A549 (cell line): ENCODE measurements around the gene ABCC1. TPM values are rescaled to one million over a fixed set of nuclear protein-coding genes. Genes with fewer than 3 reads are reported as not detected.

Experiments
- ATAC-seq, 2 experiments: fragments of 200-7000 bp in 1 of 2; fragments of >200 bp in 1 of 2; cut with Nextera tagmentation in 1 of 2; cut with Tn5 transposase in 1 of 2; 3 replicates each; pipeline versions ENCODE4 v1.8.0 to v1.9.1; 2018 to 2020; ENCODE audit warnings: mild to moderate bottlenecking in 1 of 2, moderate library complexity in 1 of 2
- CTCF ChIA-PET: fragments of 300-600 bp; sonication (Branson Sonifier 250); formaldehyde crosslinking; extraction: SDS; loops from one replicate; lab custom pipeline; 2021; ENCODE audit warnings: antibody characterized with exemption, inconsistent platforms; lab: Yijun Ruan, JAX
- POLR2A ChIA-PET: fragments of 350-600 bp; formaldehyde crosslinking; extraction: SDS; loops from one replicate; lab custom pipeline; 2021; ENCODE audit warnings: antibody characterized with exemption, inconsistent platforms; lab: Yijun Ruan, JAX
- DNase-seq, 2 experiments: peaks; one replicate each; pipeline versions ENCODE4 v3.0.0 to v3.0.0-alpha.2; 2011 to 2016; ENCODE audit warnings: low read depth in 1 of 2, low spot score in 1 of 2
- FAIRE-seq: peaks from 2 replicates; lab custom pipeline; 2011; peaks lifted over from hg19 to GRCh38; lab: Jason Lieb, UNC
- H3K27ac ChIP-seq, 2 experiments: fragments of >200 bp; sonication (Bioruptor Twin); formaldehyde crosslinking; 3 replicates each; pipeline ENCODE4 v1.5.1; 2016 to 2017
- H3K4me1 ChIP-seq: fragments of >200 bp; sonication (Bioruptor Twin); formaldehyde crosslinking; 3 replicates; pipeline ENCODE4 v1.6.1; 2016
- H3K4me2 ChIP-seq: fragments of >200 bp; sonication (Bioruptor Twin); formaldehyde crosslinking; 3 replicates; pipeline ENCODE4 v1.6.1; 2016
- H3K4me3 ChIP-seq: fragments of >200 bp; sonication (Bioruptor Twin); formaldehyde crosslinking; 3 replicates; pipeline ENCODE4 v1.5.1; 2016
- H3K9me3 ChIP-seq: fragments of >200 bp; sonication (Bioruptor Twin); formaldehyde crosslinking; 3 replicates; pipeline ENCODE4 v1.6.1; 2016
- CBX2 ChIP-seq: fragments of 200-600 bp; sonication (generic); IDR thresholded peaks from 2 replicates; pipeline ENCODE4 v1.6.1; 2016; ENCODE audit warnings: low read depth, mild to moderate bottlenecking, borderline replicate concordance
- EHF ChIP-seq: fragments of 250-450 bp; sonication (Bioruptor Pico); IDR thresholded peaks from 2 replicates; pipeline ENCODE4 v1.5.0; 2020; ENCODE audit warnings: mild to moderate bottlenecking
- EP300 ChIP-seq, 2 experiments: fragments of >200 bp; sonication (Bioruptor Twin); formaldehyde crosslinking; IDR thresholded peaks; 2 replicates in 1 of 2; 3 replicates in 1 of 2; pipeline ENCODE4 v1.6.1; 2016 to 2017
- FOSL2 ChIP-seq, 2 experiments: fragments of 450-650 bp in 1 of 2; fragments of >200 bp in 1 of 2; sonication (Bioruptor Twin) in 1 of 2; formaldehyde crosslinking; IDR thresholded peaks; 2 replicates each; pipeline versions ENCODE4 v1.5.0 to v1.6.1; 2016 to 2020; ENCODE audit warnings: mild to moderate bottlenecking in 1 of 2, moderate library complexity in 1 of 2
- FOXS1 ChIP-seq: fragments of 250-450 bp; sonication (Bioruptor Pico); IDR thresholded peaks from 2 replicates; pipeline ENCODE4 v1.5.0; 2020; ENCODE audit warnings: mild to moderate bottlenecking, moderate library complexity
- GATA3 ChIP-seq: IDR thresholded peaks from 2 replicates; pipeline ENCODE4 v1.6.1; 2012; ENCODE audit warnings: borderline replicate concordance
- HOXB5 ChIP-seq: fragments of 250-450 bp; sonication (Bioruptor Pico); IDR thresholded peaks from 2 replicates; pipeline ENCODE4 v1.5.0; 2020; ENCODE audit warnings: mild to moderate bottlenecking, moderate library complexity
- JUN ChIP-seq, 2 experiments: fragments of >200 bp; sonication (Bioruptor Twin); formaldehyde crosslinking; IDR thresholded peaks; 2 replicates in 1 of 2; 3 replicates in 1 of 2; pipeline ENCODE4 v1.6.1; 2016 to 2017
- JUNB ChIP-seq: fragments of >200 bp; sonication (Bioruptor Twin); formaldehyde crosslinking; IDR thresholded peaks from 2 replicates; pipeline ENCODE4 v1.6.1; 2016
- MAFK ChIP-seq: fragments of 450-650 bp; IDR thresholded peaks from 2 replicates; pipeline ENCODE4 v1.6.1; 2014; ENCODE audit not compliant: partially characterized antibody
- NFE2L2 ChIP-seq: fragments of 150-350 bp; conservative IDR thresholded peaks from 2 replicates; pipeline ENCODE4 v1.6.1; 2014; ENCODE audit warnings: low read length
- NPAS2 ChIP-seq: fragments of 250-450 bp; sonication (Bioruptor Pico); IDR thresholded peaks from 2 replicates; pipeline ENCODE4 v1.8.0; 2022; ENCODE audit warnings: mild to moderate bottlenecking, moderate library complexity, borderline replicate concordance
- PHF8 ChIP-seq: fragments of 200-600 bp; sonication (generic); IDR thresholded peaks from 2 replicates; pipeline ENCODE4 v1.6.1; 2016; ENCODE audit warnings: low read depth, mild to moderate bottlenecking, antibody characterized with exemption, moderate library complexity, borderline replicate concordance
- POLR2A ChIP-seq: IDR thresholded peaks from 2 replicates; pipeline ENCODE4 v1.6.1; 2012; ENCODE audit warnings: mild to moderate bottlenecking, low read length
- RAD21 ChIP-seq, 2 experiments: fragments of >200 bp in 1 of 2; sonication (Bioruptor Twin) in 1 of 2; formaldehyde crosslinking in 1 of 2; IDR thresholded peaks in 1 of 2; conservative IDR thresholded peaks in 1 of 2; 2 replicates in 1 of 2; 3 replicates in 1 of 2; pipeline ENCODE4 v1.6.1; 2012 to 2018; ENCODE audit warnings: inconsistent platforms in 1 of 2
- RARB ChIP-seq: fragments of 250-450 bp; sonication (Bioruptor Pico); IDR thresholded peaks from 2 replicates; pipeline ENCODE4 v1.8.0; 2021; ENCODE audit warnings: mild to moderate bottlenecking, moderate library complexity
- SMC3 ChIP-seq: fragments of >200 bp; sonication (Bioruptor Twin); formaldehyde crosslinking; IDR thresholded peaks from 3 replicates; pipeline ENCODE4 v1.6.1; 2018; ENCODE audit warnings: inconsistent platforms
- ZNF302 ChIP-seq: fragments of 250-450 bp; sonication (Bioruptor Pico); IDR thresholded peaks from 2 replicates; pipeline ENCODE4 v1.9.0; 2021; ENCODE audit warnings: inconsistent platforms, mild to moderate bottlenecking, moderate library complexity
- ZSCAN20 ChIP-seq: fragments of 250-450 bp; sonication (Bioruptor Pico); IDR thresholded peaks from 2 replicates; pipeline ENCODE4 v1.8.0; 2022; ENCODE audit warnings: mild to moderate bottlenecking, moderate library complexity
- WGBS: methylation state at CpG from one replicate; pipeline ENCODE4 v1.1.6; 2017; ENCODE audit errors: missing lambda C conversion rate; 5-methylcytosine and 5-hydroxymethylcytosine counted together
- polyA plus RNA-seq, 4 experiments: library from polyadenylated mRNA; depleted of rRNA in 3 of 4; stranded (reverse); fragments of >200 nt; fragmentation: RNase III in 1 of 4; extraction: RNeasy Plus Mini Kit Qiagen cat#74134 plus additional on column Dnase treatment in 1 of 4; gene quantifications; 2 replicates in 3 of 4; 3 replicates in 1 of 4; pipeline ENCODE4 v1.2.3, GENCODE V29; 2011 to 2017
- TF ChIP-seq, protein P1 (sequence below): fragments of >200 bp; sonication (Bioruptor Twin); formaldehyde crosslinking; IDR thresholded peaks from 2 replicates; pipeline ENCODE4 v1.6.1; 2016
- TF ChIP-seq, protein P2 (sequence below): fragments of 200-600 bp; sonication (generic); IDR thresholded peaks from 2 replicates; pipeline ENCODE4 v1.6.1; 2016; ENCODE audit warnings: antibody characterized with exemption, mild to moderate bottlenecking, moderate library complexity
- TF ChIP-seq, protein P3 (sequence below): fragments of 450-650 bp; IDR thresholded peaks from 2 replicates; pipeline ENCODE4 v1.6.1; 2014; ENCODE audit warnings: antibody characterized with exemption
- TF ChIP-seq, protein P4 (sequence below): fragments of 250-450 bp; sonication (Bioruptor Pico); IDR thresholded peaks from 2 replicates; pipeline ENCODE4 v1.5.0; 2020; ENCODE audit warnings: low read depth, mild to moderate bottlenecking, moderate library complexity
- TF ChIP-seq, protein P5 (sequence below): IDR thresholded peaks from 2 replicates; pipeline ENCODE4 v1.6.1; 2012

ABCC1 gene
- polyA plus RNA-seq, 2 of the 4 experiments (the other 2 are of a cell fraction) = 56.5 to 93.8 TPM

DNA sequence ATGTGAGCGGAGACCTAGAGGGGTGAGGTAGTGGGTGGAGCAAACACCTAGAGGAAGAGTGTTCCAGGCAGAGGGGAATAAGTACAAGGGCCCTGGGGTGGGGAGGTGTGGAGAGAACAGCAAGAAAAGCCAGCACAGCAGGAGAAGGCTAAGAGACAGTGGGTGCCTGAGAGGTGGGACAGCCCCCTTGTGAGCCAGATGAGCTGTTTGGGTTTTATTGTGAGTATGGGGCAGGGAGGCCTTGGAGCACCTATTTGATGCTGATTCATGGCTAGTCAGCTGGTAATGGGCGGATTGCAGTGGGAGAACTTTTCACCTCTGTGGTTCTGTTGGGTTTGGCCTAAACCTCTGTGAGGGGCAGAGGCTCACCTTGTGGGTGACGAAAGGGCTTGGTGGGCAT, 68.4 kb downstream of the ABCC1 start:
- no peak overlapping the region for H3K4me3 ChIP-seq
- 76% methylated on average over 3 of the region's 3 CpGs for WGBS
- H3K4me2 ChIP-seq = peak overlapping the region; percentile 67
- H3K27ac ChIP-seq = peak overlapping the region; percentile 95 to 97
- FAIRE-seq (no peak), ATAC-seq (no peak), DNase-seq (peak in 1 of 2 experiments; percentile 49)
- H3K4me1 ChIP-seq = peaks cover 98% of the 10 kb centered on the region
- ChIA-PET CTCF (interaction anchor here (0.7 to 2.7 kb wide), 6 partner anchors 13 to 170 kb away, joined by 3 to 8 read pairs (median 5); no protein-coding TSS in a partner anchor), POLR2A (no interaction called here)
- peak; percentile 34; the same call in 1 of the 2 replicates for TF ChIP-seq NFE2L2
- peak; percentile 62 for TF ChIP-seq MAFK
- no peak for TF ChIP-seq PHF8
- no peaks in the 10 kb centered on the region for H3K9me3 ChIP-seq

DNA sequence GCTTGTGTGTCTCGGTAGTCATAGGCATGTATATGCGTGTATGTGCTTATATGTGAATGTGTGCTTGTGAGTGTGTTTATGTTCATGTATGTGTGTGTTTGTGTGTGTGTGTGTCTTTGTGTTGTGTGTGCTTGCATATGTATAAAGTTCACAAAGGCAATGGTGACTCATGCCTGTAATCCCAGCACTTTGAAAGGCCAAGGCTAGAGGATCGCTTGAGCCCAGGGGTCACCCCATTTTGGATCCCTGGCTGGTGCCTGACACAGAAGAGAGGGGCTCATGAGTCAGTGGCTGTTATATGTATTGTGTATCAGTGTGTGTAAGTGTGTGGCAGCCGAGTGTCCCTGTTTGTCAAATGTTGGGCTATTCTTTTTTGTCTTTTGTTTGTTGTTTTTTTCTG, 69.3 kb downstream of the ABCC1 start:
- ATAC-seq (no peak), FAIRE-seq (no peak), DNase-seq (peak in 1 of 2 experiments; percentile 61)
- peak overlapping the region; percentile 95 to 97 for H3K27ac ChIP-seq
- ChIA-PET CTCF (interaction anchor here (0.6 to 1.6 kb wide), 4 partner anchors 9 to 169 kb away, joined by 3 to 5 read pairs (median 3); no protein-coding TSS in a partner anchor), POLR2A (no interaction called here)
- no peaks in the 10 kb centered on the region for H3K9me3 ChIP-seq
- no peak overlapping the region for H3K4me3 ChIP-seq
- WGBS = 68% methylated on average over 4 of the region's 4 CpGs
- peak overlapping the region; percentile 67 for H3K4me2 ChIP-seq
- H3K4me1 ChIP-seq = peaks cover 98% of the 10 kb centered on the region
- TF ChIP-seq, protein P1, sequence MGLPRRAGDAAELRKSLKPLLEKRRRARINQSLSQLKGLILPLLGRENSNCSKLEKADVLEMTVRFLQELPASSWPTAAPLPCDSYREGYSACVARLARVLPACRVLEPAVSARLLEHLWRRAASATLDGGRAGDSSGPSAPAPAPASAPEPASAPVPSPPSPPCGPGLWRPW = no peak
- 0 out of 2 replicates have a peak, but pooled peaks have one; percentile 37 for TF ChIP-seq JUNB
- TF ChIP-seq, protein P2, sequence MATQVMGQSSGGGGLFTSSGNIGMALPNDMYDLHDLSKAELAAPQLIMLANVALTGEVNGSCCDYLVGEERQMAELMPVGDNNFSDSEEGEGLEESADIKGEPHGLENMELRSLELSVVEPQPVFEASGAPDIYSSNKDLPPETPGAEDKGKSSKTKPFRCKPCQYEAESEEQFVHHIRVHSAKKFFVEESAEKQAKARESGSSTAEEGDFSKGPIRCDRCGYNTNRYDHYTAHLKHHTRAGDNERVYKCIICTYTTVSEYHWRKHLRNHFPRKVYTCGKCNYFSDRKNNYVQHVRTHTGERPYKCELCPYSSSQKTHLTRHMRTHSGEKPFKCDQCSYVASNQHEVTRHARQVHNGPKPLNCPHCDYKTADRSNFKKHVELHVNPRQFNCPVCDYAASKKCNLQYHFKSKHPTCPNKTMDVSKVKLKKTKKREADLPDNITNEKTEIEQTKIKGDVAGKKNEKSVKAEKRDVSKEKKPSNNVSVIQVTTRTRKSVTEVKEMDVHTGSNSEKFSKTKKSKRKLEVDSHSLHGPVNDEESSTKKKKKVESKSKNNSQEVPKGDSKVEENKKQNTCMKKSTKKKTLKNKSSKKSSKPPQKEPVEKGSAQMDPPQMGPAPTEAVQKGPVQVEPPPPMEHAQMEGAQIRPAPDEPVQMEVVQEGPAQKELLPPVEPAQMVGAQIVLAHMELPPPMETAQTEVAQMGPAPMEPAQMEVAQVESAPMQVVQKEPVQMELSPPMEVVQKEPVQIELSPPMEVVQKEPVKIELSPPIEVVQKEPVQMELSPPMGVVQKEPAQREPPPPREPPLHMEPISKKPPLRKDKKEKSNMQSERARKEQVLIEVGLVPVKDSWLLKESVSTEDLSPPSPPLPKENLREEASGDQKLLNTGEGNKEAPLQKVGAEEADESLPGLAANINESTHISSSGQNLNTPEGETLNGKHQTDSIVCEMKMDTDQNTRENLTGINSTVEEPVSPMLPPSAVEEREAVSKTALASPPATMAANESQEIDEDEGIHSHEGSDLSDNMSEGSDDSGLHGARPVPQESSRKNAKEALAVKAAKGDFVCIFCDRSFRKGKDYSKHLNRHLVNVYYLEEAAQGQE = no peak
- no peak for TF ChIP-seq NPAS2 (CRISPR knock-in tag)
- no peak for TF ChIP-seq RAD21 (conservative IDR thresholded peaks at IDR 0.05 in 1 of 2, IDR thresholded peaks at IDR 0.05 in 1 of 2)
- TF ChIP-seq FOSL2 (IDR thresholded peaks at IDR 0.05) = no peak
- peak; percentile 86 for TF ChIP-seq FOSL2 (CRISPR knock-in tag; IDR thresholded peaks at IDR 0.05)
- TF ChIP-seq RARB (CRISPR knock-in tag) = no peak
- TF ChIP-seq MAFK = no peak

DNA sequence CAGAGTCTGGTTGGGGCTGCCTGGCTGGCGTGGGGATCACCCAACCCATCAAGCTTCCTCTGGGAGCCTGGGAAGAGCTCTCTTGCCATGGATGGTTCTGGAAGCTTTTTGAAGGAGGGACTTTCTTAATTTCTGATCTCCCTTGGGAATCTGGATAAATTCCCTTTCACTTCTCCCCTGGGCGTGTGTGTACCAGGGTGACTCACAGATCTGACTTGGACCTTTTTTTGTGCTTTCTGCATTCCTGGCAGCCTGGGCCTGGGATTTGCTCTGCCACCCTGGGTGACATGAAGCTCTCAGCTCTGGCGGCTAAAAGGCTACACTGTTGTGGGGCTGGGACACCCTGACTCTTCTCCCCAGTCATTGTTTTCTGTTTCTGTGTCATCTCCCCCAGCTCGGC, 70.1 kb downstream of the ABCC1 start:
- H3K27ac ChIP-seq = peak overlapping the region; percentile 95 to 97
- H3K4me1 ChIP-seq = peaks cover 98% of the 10 kb centered on the region
- peak overlapping the region; percentile 67 for H3K4me2 ChIP-seq
- POLR2A ChIA-PET = no interaction called here
- FAIRE-seq = no peak
- CTCF ChIA-PET = interaction anchor here (0.6 to 1.5 kb wide), 3 partner anchors 10 to 145 kb away, joined by 3 to 5 read pairs (median 4); no protein-coding TSS in a partner anchor
- ATAC-seq = peak; percentile 17 to 35; a peak in 4 of 6 replicates
- no peaks in the 10 kb centered on the region for H3K9me3 ChIP-seq
- TF ChIP-seq EP300 (IDR thresholded peaks at IDR 0.05) (peak in 1 of 2 experiments; percentile 38; a peak in 2 of 5 replicates), EHF (peak; percentile 65; the same call in 1 of the 2 replicates), HOXB5 (CRISPR knock-in tag) (0 out of 2 replicates have a peak, but pooled peaks have one; percentile 48), CBX2 (no peak), MAFK (peak; percentile 18), GATA3 (peak; percentile 76; the same call in 1 of the 2 replicates), NFE2L2 (no peak), POLR2A (no peak), JUN (IDR thresholded peaks at IDR 0.05) (peak; percentile 52 to 56; a peak in 3 of 5 replicates), JUNB (peak; percentile 44; the same call in 1 of the 2 replicates), SMC3 (peak; percentile 25; the same call in 2 of the 3 replicates), ZSCAN20 (CRISPR knock-in tag) (0 out of 2 replicates have a peak, but pooled peaks have one; percentile 42), FOXS1 (CRISPR knock-in tag) (peak; percentile 66), FOSL2 (IDR thresholded peaks at IDR 0.05) (peak; percentile 82), FOSL2 (CRISPR knock-in tag; IDR thresholded peaks at IDR 0.05) (peak; percentile 91), ZNF302 (no peak)
- TF ChIP-seq, protein P3, sequence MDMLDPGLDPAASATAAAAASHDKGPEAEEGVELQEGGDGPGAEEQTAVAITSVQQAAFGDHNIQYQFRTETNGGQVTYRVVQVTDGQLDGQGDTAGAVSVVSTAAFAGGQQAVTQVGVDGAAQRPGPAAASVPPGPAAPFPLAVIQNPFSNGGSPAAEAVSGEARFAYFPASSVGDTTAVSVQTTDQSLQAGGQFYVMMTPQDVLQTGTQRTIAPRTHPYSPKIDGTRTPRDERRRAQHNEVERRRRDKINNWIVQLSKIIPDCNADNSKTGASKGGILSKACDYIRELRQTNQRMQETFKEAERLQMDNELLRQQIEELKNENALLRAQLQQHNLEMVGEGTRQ = no peak
- TF ChIP-seq, protein P4, sequence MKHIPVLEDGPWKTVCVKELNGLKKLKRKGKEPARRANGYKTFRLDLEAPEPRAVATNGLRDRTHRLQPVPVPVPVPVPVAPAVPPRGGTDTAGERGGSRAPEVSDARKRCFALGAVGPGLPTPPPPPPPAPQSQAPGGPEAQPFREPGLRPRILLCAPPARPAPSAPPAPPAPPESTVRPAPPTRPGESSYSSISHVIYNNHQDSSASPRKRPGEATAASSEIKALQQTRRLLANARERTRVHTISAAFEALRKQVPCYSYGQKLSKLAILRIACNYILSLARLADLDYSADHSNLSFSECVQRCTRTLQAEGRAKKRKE (CRISPR knock-in tag) = no peak; the same call in 1 of the 2 replicates
- TF ChIP-seq, protein P5, sequence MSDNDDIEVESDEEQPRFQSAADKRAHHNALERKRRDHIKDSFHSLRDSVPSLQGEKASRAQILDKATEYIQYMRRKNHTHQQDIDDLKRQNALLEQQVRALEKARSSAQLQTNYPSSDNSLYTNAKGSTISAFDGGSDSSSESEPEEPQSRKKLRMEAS = peak; percentile 80
- 3% methylated on average over 4 of the region's 4 CpGs for WGBS
- DNase-seq = peak; percentile 82 to 86
- no peak overlapping the region for H3K4me3 ChIP-seq
